ENCODE results near the gene PLEK2. TPM values are rescaled to one million over a fixed set of nuclear protein-coding genes. Genes with fewer than 3 reads are reported as not detected.

Gene PLEK2
- total and polyA plus RNA-seq, 2 donors (not counting 3 experiments of a cell fraction or from before 2014, with no cell fraction given), result 1.4 to 3.8 TPM

DNA sequence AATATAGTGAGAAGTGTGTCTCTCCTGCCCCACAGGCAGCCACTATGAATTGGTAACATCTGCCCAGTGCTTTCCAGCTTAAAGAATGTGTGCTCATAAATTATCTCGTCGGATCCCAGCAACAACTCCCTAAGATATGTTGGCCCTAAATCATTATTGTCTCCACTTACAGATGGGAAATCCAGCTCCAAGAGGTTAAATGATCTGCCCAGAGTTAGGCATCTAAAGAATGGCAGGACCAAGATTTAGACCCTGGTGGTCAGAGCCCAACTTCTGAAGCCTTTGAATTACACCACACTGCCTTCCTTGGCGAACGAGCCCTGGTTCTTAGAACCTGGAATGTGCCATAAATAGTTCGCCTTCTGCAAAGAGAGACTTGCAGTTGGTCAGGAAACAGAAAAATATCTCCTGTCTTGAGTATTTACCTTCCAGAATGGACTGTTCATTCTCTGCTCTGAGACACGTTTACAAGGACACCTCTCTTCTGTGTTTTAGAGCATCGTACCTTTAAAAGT lies 20.1 kb upstream of the PLEK2 start:
- no peaks in the 10 kb centered on the region for H3K4me1 ChIP-seq (ENCODE audit: control insufficient read depth, extremely low read depth, insufficient read depth, low read length)

DNA sequence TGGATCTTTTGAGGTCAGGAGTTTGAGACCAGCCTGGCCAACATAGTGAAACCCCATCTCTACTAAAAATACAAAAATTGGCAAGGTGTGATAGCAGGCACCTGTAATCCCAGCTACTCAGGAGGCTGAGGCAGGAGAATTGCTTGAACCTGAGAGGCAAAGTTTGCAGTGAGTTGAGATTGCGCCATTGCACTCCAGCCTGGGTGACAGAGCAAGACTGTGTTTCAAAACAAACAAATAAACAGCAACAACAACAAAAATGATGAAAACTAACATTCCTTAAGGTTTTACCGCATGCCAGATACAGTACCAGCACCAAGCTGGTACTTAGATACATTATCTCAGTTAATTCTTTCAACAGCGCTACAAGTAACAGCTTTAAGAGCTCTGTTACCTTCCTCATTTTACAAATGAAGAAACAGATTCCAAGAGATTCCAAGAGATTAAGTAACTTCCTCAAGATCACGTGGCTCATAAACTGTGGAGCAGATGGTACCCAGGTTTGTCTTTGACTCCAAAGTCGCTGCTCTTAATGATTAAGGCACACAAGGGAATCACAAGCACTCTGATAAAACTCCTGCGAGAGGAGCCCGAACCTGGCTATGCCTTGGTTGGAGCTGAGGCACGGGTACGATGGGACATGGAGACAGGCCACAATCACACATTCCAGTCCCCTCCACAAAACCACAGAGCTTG lies 17.7 kb upstream of the PLEK2 start:
- intact Hi-C loops (cut with micrococcal nuclease) (loop anchor here (10.0 kb wide), 1 partner anchor 85 kb away; no protein-coding TSS in a partner anchor), dilution Hi-C loops (cut with MboI; ENCODE audit: extremely low pct_ligation_motif_present, low sequenced_read_pairs) (no loop called here)
- Histone ChIP-seq H3K9me1 (replicated peaks; ENCODE audit: control insufficient read depth, extremely low read depth, insufficient read depth, low read length) (no peaks in the 10 kb centered on the region), H3K4me3 (replicated peaks in 1 of 3; ENCODE audit: insufficient read depth in 1 of 3, low read depth in 1 of 3, low read length in 3 of 3) (no peak overlapping the region), H3K4me2 (ENCODE audit: insufficient read depth, low read length) (no peak overlapping the region), H3K36me3 (ENCODE audit: control insufficient read depth in 2 of 2, extremely low read depth in 1 of 2, insufficient read depth in 2 of 2, low read length in 2 of 2) (no peaks in the 10 kb centered on the region), H4K20me1 (replicated peaks; ENCODE audit: control insufficient read depth, extremely low read depth, insufficient read depth, low read length) (no peaks in the 10 kb centered on the region), H3K79me2 (ENCODE audit: control insufficient read depth, insufficient read depth, low read length) (no peaks in the 10 kb centered on the region), H3K9ac (replicated peaks; ENCODE audit: extremely low read depth, insufficient read depth, low read length) (no peak overlapping the region), H3K4me1 (ENCODE audit: control insufficient read depth, extremely low read depth, insufficient read depth, low read length) (peaks cover under 1% of the 10 kb centered on the region), H3K27ac (ENCODE audit: insufficient read depth, low read depth, low read length) (no peak overlapping the region), H3K9me3 (replicated peaks; ENCODE audit: control insufficient read depth, insufficient read depth, low read length) (no peaks in the 10 kb centered on the region), H2AFZ (ENCODE audit: low read depth, low read length) (no peak overlapping the region), H3K27me3 (ENCODE audit: control insufficient read depth in 2 of 2, insufficient read depth in 2 of 2, low read length in 2 of 2) (peaks cover 9 to 14% of the 10 kb centered on the region in 2 experiments)
- BruUV-seq (replicated peaks), result no TSS peak
- TF ChIP-seq, protein P1, sequence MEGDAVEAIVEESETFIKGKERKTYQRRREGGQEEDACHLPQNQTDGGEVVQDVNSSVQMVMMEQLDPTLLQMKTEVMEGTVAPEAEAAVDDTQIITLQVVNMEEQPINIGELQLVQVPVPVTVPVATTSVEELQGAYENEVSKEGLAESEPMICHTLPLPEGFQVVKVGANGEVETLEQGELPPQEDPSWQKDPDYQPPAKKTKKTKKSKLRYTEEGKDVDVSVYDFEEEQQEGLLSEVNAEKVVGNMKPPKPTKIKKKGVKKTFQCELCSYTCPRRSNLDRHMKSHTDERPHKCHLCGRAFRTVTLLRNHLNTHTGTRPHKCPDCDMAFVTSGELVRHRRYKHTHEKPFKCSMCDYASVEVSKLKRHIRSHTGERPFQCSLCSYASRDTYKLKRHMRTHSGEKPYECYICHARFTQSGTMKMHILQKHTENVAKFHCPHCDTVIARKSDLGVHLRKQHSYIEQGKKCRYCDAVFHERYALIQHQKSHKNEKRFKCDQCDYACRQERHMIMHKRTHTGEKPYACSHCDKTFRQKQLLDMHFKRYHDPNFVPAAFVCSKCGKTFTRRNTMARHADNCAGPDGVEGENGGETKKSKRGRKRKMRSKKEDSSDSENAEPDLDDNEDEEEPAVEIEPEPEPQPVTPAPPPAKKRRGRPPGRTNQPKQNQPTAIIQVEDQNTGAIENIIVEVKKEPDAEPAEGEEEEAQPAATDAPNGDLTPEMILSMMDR (IDR thresholded peaks at IDR 0.05; ENCODE audit: extremely low read depth in 1 of 2, insufficient read depth in 1 of 2, low read depth in 1 of 2, low read length in 2 of 2), result no peak
- TF ChIP-seq GATA2 (IDR thresholded peaks at IDR 0.05; ENCODE audit: insufficient read depth, insufficient read length, low read depth, low read length) (no peak), EZH2 (IDR thresholded peaks at IDR 0.05; ENCODE audit: borderline replicate concordance, low read depth, low read length, severe bottlenecking) (no peak), JUN (IDR thresholded peaks at IDR 0.05; ENCODE audit: borderline replicate concordance, insufficient read depth, insufficient read length, low read depth) (no peak)
- TF ChIP-seq, protein P2, sequence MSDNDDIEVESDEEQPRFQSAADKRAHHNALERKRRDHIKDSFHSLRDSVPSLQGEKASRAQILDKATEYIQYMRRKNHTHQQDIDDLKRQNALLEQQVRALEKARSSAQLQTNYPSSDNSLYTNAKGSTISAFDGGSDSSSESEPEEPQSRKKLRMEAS (IDR thresholded peaks at IDR 0.05; ENCODE audit: insufficient read depth, insufficient read length), result no peak
- FAIRE-seq (no peak), DNase-seq (ENCODE audit: low read depth, low spot score) (no peak)
- POLR2A ChIA-PET, result no interaction called here
- CTCF ChIA-PET, result interaction anchor here (0.9 to 9.1 kb wide), 7 partner anchors 8 to 1071 kb away, joined by 3 to 298 read pairs (median 34); partner anchors contain the start of gene RDH12

More for the DNA sequence above, 20.1 kb upstream of the PLEK2 start:
- intact Hi-C loops (cut with micrococcal nuclease) (no loop called here), dilution Hi-C loops (cut with MboI; ENCODE audit: extremely low pct_ligation_motif_present, low sequenced_read_pairs) (no loop called here)
- H3K9me1 ChIP-seq (replicated peaks; ENCODE audit: control insufficient read depth, extremely low read depth, insufficient read depth, low read length), result no peaks in the 10 kb centered on the region
- H3K4me2 ChIP-seq (ENCODE audit: insufficient read depth, low read length), result no peak overlapping the region
- H3K4me3 ChIP-seq (replicated peaks in 1 of 3; ENCODE audit: insufficient read depth in 1 of 3, low read depth in 1 of 3, low read length in 3 of 3), result no peak overlapping the region
- no peak for DNase-seq (ENCODE audit: low read depth, low spot score)
- no peak overlapping the region for H3K9ac ChIP-seq (replicated peaks; ENCODE audit: extremely low read depth, insufficient read depth, low read length)
- H3K36me3 ChIP-seq (ENCODE audit: control insufficient read depth in 2 of 2, extremely low read depth in 1 of 2, insufficient read depth in 2 of 2, low read length in 2 of 2), result no peaks in the 10 kb centered on the region
- H3K9me3 ChIP-seq (replicated peaks; ENCODE audit: control insufficient read depth, insufficient read depth, low read length), result no peaks in the 10 kb centered on the region
- no peaks in the 10 kb centered on the region for H3K79me2 ChIP-seq (ENCODE audit: control insufficient read depth, insufficient read depth, low read length)
- ChIA-PET POLR2A (no interaction called here), CTCF (interaction anchor here (0.6 to 9.1 kb wide), 5 partner anchors 15 to 273 kb away, joined by 3 to 298 read pairs (median 4); no protein-coding TSS in a partner anchor)
- H4K20me1 ChIP-seq (replicated peaks; ENCODE audit: control insufficient read depth, extremely low read depth, insufficient read depth, low read length), result no peaks in the 10 kb centered on the region
- no peak for TF ChIP-seq FOS (IDR thresholded peaks at IDR 0.05; ENCODE audit: borderline replicate concordance, insufficient read depth, low read length)
- TF ChIP-seq, protein P2 (IDR thresholded peaks at IDR 0.05; ENCODE audit: insufficient read depth, insufficient read length), result no peak
- TF ChIP-seq GATA2 (IDR thresholded peaks at IDR 0.05; ENCODE audit: insufficient read depth, insufficient read length, low read depth, low read length), result no peak
- peaks cover 15 to 19% of the 10 kb centered on the region in 2 experiments for H3K27me3 ChIP-seq (ENCODE audit: control insufficient read depth in 2 of 2, insufficient read depth in 2 of 2, low read length in 2 of 2)
- H3K27ac ChIP-seq (ENCODE audit: insufficient read depth, low read depth, low read length), result no peak overlapping the region
- no peak overlapping the region for H2AFZ ChIP-seq (ENCODE audit: low read depth, low read length)
- FAIRE-seq, result no peak
- BruUV-seq (replicated peaks), result no TSS peak
